Testis (tissue), 2 donors: ENCODE results near the gene RCOR1.

Experiments used
- CTCF ChIP-seq, 3 experiments: fragments of 450-650 bp in 2 of 3; fragments of 200-600 bp in 1 of 3; sonication (generic) in 1 of 3; IDR thresholded peaks; one replicate each; pipeline ENCODE4 v1.5.1; 2016 to 2019; ENCODE audit warnings: antibody characterized with exemption in 3 of 3, mild to moderate bottlenecking in 2 of 3, moderate library complexity in 1 of 3
- POLR2A ChIP-seq: fragments of 450-650 bp; IDR thresholded peaks from one replicate; pipeline ENCODE4 v1.6.1; 2017; ENCODE audit warnings: antibody characterized with exemption, mild to moderate bottlenecking, moderate library complexity

GRCh38 chr14:102678394-102678793, 85.9 kb downstream of the RCOR1 start:
- TF ChIP-seq POLR2A, result no peak
- no peak for TF ChIP-seq CTCF (IDR thresholded peaks at IDR 0.05)
